HG02610 (cell line): ENCODE results near the gene PPP2R2D.
"Not testable (repeated sequence)": the region's sequence is repeated elsewhere in the genome, so short reads cannot be mapped to it uniquely, and the experiment has no call there.

Source experiments
- ATAC-seq: cut with Tn5 transposase; IDR thresholded peaks from one replicate; pipeline ENCODE4 v1.9.1; 2021; ENCODE audit warnings: mild to moderate bottlenecking, moderate library complexity; ENCODE audit not compliant: unreplicated experiment

Gene PPP2R2D

GRCh38 chr10:131866673-131867072, 34.1 kb upstream of the PPP2R2D start:
- no peak for ATAC-seq

DNA sequence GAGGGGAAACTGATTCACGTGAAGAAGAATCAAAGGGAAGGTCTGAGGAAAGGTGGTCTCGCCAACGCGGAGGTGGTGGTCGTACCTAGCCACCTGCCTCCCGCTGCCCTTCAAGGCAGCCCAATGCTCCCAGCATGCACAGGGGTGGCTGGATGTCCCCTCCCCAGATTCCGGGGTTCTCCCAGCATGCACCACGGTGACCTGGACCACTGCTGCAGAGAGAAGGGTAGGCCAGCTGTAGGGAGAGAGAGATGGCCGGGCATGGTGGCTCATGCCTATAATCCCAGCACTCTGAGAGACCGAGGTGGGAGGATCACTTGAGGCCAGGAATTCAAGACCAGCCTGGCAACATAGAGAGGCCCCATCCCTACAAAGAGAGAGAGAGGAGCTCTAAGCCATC, 32.4 kb upstream of the PPP2R2D start:
- no peak for ATAC-seq

DNA sequence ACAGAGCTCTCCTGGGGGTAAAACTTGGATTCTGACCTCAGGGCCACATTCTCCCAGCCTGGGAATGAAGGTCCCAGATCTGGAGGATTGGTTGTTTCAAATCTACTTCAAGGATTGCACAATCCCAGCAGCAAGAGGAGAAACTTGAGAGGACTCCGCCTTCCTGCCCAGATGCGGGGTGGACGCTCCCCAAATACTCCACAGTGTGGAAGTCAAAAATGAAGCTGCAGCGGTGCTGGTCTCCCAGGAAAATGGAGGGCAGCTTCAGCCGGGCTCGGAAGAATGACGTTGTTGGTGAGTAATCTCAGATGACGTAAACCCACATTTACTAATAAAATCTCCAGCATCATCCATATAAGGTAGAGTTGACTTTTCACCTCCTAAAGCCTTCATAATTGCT, 31.5 kb upstream of the PPP2R2D start:
- ATAC-seq = no peak

DNA sequence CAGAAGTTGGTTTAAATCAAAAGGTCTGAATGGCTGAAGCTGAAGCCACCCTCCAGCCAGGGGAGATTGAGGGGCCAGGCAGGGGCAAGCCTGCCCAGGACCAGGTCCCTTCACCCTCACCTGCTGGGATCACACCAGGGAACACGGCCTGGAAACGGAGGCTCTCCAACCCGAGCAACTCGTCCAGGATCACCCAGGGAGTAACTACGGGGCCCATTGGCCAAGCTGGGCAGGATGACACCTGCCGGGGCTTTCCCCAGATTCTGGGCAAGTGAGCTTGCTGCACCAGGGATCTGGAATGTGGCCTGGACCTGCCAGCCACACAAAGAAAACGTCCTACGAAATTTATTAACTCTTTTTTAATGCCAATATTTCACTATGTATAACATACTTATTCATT, 30.4 kb upstream of the PPP2R2D start:
- no peak for ATAC-seq

GRCh38 chr10:131870831-131871672, 29.8 kb upstream of the PPP2R2D start:
- ATAC-seq = no peak

GRCh38 chr10:131871673-131872005, 29.2 kb upstream of the PPP2R2D start:
- no peak for ATAC-seq

- ATAC-seq = no peak
Observed at GRCh38 chr10:131872011-131872826, 28.6 kb upstream of the PPP2R2D start.

DNA sequence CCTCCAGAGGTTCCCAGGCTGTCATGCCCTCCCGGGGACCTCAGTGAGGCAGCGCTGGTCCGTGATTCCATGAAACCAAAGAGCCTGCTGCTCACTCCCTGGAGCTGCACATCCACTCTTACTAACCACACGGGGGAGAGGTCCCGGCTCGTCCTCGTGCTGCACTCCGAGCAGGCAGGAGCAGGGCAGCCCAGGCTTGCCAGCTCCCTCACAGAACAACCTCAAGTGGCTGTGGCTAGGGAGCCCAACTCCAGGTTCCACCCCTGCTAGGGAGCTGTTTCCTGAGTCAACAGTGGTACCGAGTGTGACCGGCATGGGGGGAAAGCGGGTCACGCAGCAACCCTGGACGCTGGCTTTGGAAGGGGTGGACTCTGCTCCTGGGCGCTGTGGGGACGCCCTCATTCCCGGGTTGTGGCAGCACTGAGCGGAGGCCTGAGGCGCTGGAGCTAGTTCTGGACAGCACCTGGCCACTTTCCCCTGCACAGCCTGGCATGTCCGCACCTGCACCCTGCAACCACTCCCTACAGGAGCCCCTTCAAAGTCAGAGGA, 27.9 kb upstream of the PPP2R2D start:
- no peak for ATAC-seq

DNA sequence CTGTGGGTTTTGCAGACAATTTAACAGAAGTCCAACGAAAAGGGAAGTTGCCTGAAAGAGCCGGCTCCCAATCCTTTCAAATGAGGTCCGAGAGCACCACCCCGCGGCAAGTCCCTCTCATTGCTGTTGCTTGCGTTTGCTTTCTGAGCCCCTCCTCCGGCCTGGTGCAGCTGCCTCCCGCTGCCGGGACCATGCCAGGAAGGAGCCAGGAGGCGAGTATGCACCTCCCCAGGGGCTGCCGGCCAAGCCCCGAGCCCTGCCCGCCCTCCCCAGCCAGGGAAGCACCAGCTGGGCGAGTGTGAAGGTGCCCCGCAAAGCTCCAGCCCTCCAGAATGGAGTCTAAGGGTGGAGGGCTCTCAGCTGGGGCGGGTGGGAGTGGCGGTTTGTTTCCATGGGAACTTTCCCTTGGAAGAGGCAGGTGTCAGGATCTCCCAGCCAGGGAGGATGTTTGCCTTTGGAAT, 25.8 kb upstream of the PPP2R2D start:
- ATAC-seq = no peak

- no peak for ATAC-seq
Observed at GRCh38 chr10:131875501-131875900, 25.3 kb upstream of the PPP2R2D start.

- no peak for ATAC-seq
Observed at GRCh38 chr10:131876017-131876416, 24.8 kb upstream of the PPP2R2D start.

- no peak for ATAC-seq
Observed at GRCh38 chr10:131876508-131876907, 24.3 kb upstream of the PPP2R2D start.

DNA sequence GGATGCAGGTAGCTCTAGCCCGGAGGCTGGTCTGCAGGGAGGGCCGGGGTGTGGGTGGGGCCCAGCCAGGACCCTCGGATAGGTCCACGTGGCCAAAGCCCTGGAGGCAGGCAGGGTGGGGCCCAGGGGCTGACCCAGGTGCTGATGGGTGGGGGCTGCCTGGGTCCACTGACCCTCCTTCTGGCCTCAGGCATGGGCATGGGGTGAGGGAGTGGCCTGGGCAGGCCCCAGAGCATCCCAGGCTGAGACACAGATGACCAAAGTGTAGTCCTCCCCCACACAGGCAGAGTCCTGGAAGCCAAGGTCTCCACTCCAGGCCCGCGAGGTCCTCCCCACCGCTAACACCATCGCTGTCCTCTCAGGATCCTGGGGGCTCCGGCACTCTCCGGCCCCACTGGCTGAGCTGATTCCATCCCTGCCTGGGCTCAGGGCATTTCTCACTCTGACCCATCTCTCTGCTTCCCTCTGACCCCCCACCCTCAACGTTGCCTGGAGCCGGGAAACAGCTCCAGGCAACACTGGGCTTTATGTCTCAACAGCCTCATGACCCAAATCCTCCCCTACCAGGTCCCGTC, 20.7 kb upstream of the PPP2R2D start:
- ATAC-seq = no peak

GRCh38 chr10:131881104-131881880, 19.5 kb upstream of the PPP2R2D start:
- ATAC-seq = no peak

DNA sequence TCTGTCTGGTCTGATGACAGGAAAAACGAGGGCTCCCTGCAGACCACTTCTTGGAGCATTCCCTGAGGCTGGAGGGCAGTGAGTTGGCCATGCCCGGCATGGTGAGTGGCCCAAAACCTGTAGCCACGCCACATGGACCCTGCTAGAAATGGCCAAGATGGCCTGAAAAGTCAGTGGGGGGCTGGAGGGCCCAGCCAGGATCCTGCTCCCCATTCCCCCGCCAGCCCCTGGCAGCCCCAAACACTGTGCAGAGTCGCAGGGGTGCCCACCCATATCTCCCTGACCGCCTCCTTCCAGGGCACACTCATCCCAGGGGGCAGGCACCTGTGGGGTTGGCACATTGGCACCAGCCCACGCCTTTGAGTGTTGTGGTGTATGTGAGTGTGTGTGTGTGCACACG, 18.7 kb upstream of the PPP2R2D start:
- ATAC-seq = no peak

DNA sequence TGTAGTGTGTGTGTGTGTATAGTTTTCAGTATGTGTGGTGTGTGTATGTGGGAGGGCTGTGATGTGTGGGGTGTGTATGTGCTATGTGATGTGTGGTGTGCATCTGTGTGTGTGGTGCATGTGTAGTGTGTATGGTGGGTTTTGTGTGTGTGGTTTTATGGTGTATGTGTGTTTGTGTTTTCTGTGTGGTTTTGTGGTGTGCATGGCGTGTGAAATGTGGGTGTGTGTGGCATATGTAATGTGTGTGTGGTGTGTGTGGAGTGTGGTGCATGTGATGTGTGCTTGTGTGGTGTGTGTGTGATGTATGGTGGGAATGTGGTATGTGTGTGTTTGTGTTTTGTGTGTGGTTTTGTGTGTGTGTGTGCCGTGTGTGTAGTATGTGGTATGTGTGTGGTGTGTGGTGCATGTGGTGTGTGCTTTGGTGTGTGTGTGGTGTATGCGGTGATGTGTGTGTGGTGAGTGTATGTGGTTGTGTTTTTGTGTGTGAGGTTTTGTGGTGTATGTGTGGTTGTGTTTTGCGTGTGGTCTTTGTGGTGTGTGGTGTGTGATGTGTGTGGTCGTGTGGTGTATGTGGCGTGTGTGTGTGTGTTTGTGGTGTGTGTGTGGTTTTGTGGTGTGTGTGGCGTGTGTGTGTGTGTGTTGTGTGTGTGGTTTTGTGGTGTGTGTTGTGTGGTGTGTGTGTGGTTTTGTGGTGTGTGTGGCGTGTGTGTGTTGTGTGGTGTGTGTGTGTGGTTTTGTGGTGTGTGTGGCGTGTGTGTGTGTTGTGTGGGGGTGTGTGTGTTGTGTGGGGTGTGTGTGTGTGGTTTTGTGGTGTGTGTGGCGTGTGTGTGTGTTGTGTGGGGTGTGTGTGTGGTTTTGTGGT, 18.0 kb upstream of the PPP2R2D start:
- no peak for ATAC-seq

DNA sequence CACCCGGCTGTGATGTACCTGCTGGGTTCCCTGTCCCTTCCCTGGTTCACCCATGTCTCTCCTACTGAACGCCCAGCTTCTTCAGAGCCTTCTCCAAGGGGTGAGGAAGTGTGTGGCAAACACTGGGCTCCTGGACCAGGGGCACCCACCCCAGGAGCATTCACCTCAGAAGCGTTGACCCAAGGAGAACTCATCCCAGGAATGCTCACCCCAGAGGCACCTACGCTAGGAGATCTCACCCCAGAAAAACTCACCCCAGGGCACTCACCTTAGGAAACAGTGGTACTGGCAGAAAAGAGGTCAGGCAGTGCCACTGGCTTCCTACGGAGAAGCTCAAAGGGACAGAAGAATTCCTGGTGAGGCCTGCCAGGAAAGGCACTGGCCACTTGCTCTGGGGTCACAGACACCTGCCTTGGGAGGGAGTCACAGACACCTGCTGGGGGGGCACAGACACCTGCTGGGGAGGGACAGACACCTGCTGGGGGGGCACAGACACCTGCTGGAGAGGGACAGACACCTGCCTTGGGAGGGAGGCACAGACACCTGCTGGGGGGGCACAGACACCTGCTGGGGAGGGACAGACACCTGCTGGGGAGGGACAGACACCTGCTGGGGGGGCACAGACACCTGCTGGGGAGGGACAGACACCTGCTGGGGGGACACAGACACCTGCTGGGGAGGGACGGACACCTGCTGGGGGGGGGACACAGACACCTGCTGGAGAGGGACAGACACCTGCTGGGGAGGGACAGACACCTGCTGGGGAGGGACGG, 17.0 kb upstream of the PPP2R2D start:
- not testable (repeated sequence) for ATAC-seq

DNA sequence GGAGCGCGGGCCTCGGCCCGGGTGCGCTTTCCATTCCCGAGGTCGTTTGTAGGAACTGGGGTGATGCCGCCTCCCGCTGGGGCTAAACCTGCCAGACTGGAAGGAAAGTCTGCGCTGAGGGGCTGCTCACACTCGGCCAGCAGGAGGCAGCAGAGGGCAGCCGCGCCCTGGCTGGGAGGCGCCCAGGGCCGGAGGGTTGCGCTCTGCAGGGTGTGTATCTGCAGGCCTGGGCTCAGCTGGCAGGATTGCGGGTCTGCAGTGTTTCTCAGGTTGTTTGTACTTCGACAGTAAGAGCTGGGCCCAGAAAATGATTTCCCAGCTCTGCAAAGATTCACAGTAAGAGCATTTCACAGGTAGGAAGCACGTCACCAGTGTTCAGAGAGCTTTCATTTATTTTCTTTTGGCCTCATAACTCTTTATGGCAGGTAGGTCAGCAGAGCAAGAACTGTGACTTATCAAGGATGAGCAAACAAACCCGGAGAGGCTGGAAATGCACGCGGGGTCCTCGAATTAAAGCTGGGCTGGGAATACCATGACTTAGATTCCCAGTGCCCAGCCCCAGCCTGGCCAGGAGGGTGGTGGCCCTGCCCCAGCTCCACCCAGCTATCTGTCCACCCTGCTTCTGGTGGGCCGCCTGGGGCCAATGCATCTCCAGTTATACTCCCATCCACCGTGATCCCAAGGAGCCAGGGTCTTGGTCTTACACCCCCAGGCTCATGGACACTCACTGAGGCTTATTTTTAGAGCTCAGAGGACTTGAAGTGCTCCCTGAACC, 15.2 kb upstream of the PPP2R2D start:
- peak; percentile 93 for ATAC-seq
